Cardiac ventricle fibroblast (primary cell): ENCODE results near the gene OPN5. TPM values are rescaled to one million over a fixed set of nuclear protein-coding genes. Genes with fewer than 3 reads are reported as not detected.

Experiments
- total RNA-seq: library from RNA; depleted of rRNA; stranded (reverse); fragments of >200 nt; gene quantifications from 2 replicates; pipeline ENCODE4 v1.2.3, GENCODE V29; 2015

Gene OPN5
- not detected in 2 replicates for total RNA-seq

GRCh38 chr6:47781732-47782131 lies at the start of gene OPN5:
Gene OPN5, plus strand, starts transcription at chr6:47782032. Its CDS starts 35 bp downstream, at chr6:47782067.

Other genes starting within 250 kb of the OPN5 start
- 0.94 and 1.1 TPM in 2 replicates for gene ADGRF4, start 83.5 kb upstream of the OPN5 start, total RNA-seq